Type B pancreatic cell (in vitro differentiated cells): ENCODE data around the gene IRF4. TPM values are rescaled to one million over a fixed set of nuclear protein-coding genes. Genes with fewer than 3 reads are reported as not detected.

Source experiments
- DNase-seq: peaks from one replicate; pipeline ENCODE4 v3.0.0; 2021; ENCODE audit warnings: mixed read lengths; ENCODE audit not compliant: unreplicated experiment; ENCODE audit errors: extremely low spot score
- H3K27ac Mint-ChIP-seq: 2 replicates; pipeline ENCODE4 v1.8.0; 2021; ENCODE audit warnings: mild to moderate bottlenecking, mixed read lengths
- H3K27me3 Mint-ChIP-seq: 2 replicates; pipeline ENCODE4 v1.8.0; 2021; ENCODE audit warnings: mixed read lengths
- H3K36me3 Mint-ChIP-seq: 2 replicates; pipeline ENCODE4 v1.8.0; 2021; ENCODE audit warnings: mixed read lengths
- H3K4me1 Mint-ChIP-seq: one replicate; pipeline ENCODE4 v1.8.0; 2021; ENCODE audit warnings: mixed read lengths; ENCODE audit not compliant: unreplicated experiment
- H3K4me3 Mint-ChIP-seq: 2 replicates; pipeline ENCODE4 v1.8.0; 2021; ENCODE audit warnings: mild to moderate bottlenecking, mixed read lengths
- H3K9me3 Mint-ChIP-seq: 2 replicates; pipeline ENCODE4 v1.8.0; 2021; ENCODE audit warnings: mixed read lengths
- CTCF ChIP-seq: fragments of 200-600 bp; sonication (generic); conservative IDR thresholded peaks from 2 replicates; pipeline ENCODE4 v1.5.0; 2021; ENCODE audit warnings: antibody characterized with exemption, mild to moderate bottlenecking
- total RNA-seq: library from RNA; stranded (reverse); gene quantifications from 2 replicates; pipeline ENCODE4 v1.2.1, GENCODE V29; 2021; ENCODE audit warnings: low replicate concordance

Gene IRF4
- total RNA-seq, 1 donor from 2014 or later: 1.7 TPM

GRCh38 chr6:358847-359246 lies 32.7 kb upstream of the IRF4 start:
- no peaks in the 10 kb centered on the region for H3K36me3 Mint-ChIP-seq
- H3K9me3 Mint-ChIP-seq: peaks cover under 1% of the 10 kb centered on the region

GRCh38 chr6:359261-360035 lies 32.1 kb upstream of the IRF4 start:
- H3K36me3 Mint-ChIP-seq: no peaks in the 10 kb centered on the region
- no peaks in the 10 kb centered on the region for H3K4me1 Mint-ChIP-seq
- peaks cover 7% of the 10 kb centered on the region for H3K9me3 Mint-ChIP-seq
- no peak overlapping the region for H3K27ac Mint-ChIP-seq
- no peak for DNase-seq
- no peaks in the 10 kb centered on the region for H3K27me3 Mint-ChIP-seq
- no peak overlapping the region for H3K4me3 Mint-ChIP-seq
- TF ChIP-seq CTCF: no peak

More at GRCh38 chr6:358847-359246, 32.7 kb upstream of the IRF4 start:
- no peaks in the 10 kb centered on the region for H3K27me3 Mint-ChIP-seq
- no peak for TF ChIP-seq CTCF
- H3K27ac Mint-ChIP-seq: no peak overlapping the region
- H3K4me3 Mint-ChIP-seq: no peak overlapping the region
- no peaks in the 10 kb centered on the region for H3K4me1 Mint-ChIP-seq
- no peak for DNase-seq

- Mint-ChIP-seq H3K36me3 (no peaks in the 10 kb centered on the region), H3K4me1 (no peaks in the 10 kb centered on the region), H3K9me3 (peaks cover 8% of the 10 kb centered on the region), H3K27me3 (no peaks in the 10 kb centered on the region), H3K4me3 (no peak overlapping the region), H3K27ac (no peak overlapping the region)
- DNase-seq: no peak
- no peak for TF ChIP-seq CTCF
Measured at GRCh38 chr6:360349-360748, 31.2 kb upstream of the IRF4 start.

GRCh38 chr6:360764-361373 lies 30.7 kb upstream of the IRF4 start:
- no peaks in the 10 kb centered on the region for H3K4me1 Mint-ChIP-seq
- no peak overlapping the region for H3K4me3 Mint-ChIP-seq
- no peaks in the 10 kb centered on the region for H3K27me3 Mint-ChIP-seq
- H3K27ac Mint-ChIP-seq: no peak overlapping the region
- TF ChIP-seq CTCF: no peak
- DNase-seq: no peak
- peaks cover 8% of the 10 kb centered on the region for H3K9me3 Mint-ChIP-seq
- H3K36me3 Mint-ChIP-seq: no peaks in the 10 kb centered on the region

- DNase-seq: no peak
- H3K27ac Mint-ChIP-seq: no peak overlapping the region
- H3K4me1 Mint-ChIP-seq: no peaks in the 10 kb centered on the region
- no peaks in the 10 kb centered on the region for H3K27me3 Mint-ChIP-seq
- H3K36me3 Mint-ChIP-seq: no peaks in the 10 kb centered on the region
- TF ChIP-seq CTCF: no peak
- peaks cover 8% of the 10 kb centered on the region for H3K9me3 Mint-ChIP-seq
- H3K4me3 Mint-ChIP-seq: no peak overlapping the region
Measured at GRCh38 chr6:361411-362132, 30.0 kb upstream of the IRF4 start.
